Activated CD8-positive, alpha-beta memory T cell treated with anti-CD3 and anti-CD28 coated beads, Interleukin-2, amount 50 U/mL, for 1 hour (primary cell): Measurements from ENCODE around the gene OR10D3.
"Not testable (repeated sequence)": the region's sequence is repeated elsewhere in the genome, so short reads cannot be mapped to it uniquely, and the experiment has no call there.

ENCODE experiments used
- DNase-seq: peaks from one replicate; pipeline ENCODE4 v3.0.0-alpha.2; 2020; ENCODE audit errors: extremely low read depth

The OR10D3 gene

GRCh38 chr11:124183068-124183467 is at the start of gene OR10D3:
Gene OR10D3, plus strand, starts transcription at chr11:124183345. Its CDS starts 1,925 bp downstream, at chr11:124185270.
- DNase-seq, result no peak

- DNase-seq, result no peak
Observed at GRCh38 chr11:124143034-124143433, 40.1 kb upstream of the OR10D3 start.

- no peak for DNase-seq
Observed at GRCh38 chr11:124147951-124148350, 35.2 kb upstream of the OR10D3 start.

GRCh38 chr11:124150684-124151083 is 32.5 kb upstream of the OR10D3 start:
- DNase-seq, result no peak

GRCh38 chr11:124152770-124153407 is 30.3 kb upstream of the OR10D3 start:
- no peak for DNase-seq

GRCh38 chr11:124153821-124154220 is 29.3 kb upstream of the OR10D3 start:
- DNase-seq, result no peak

GRCh38 chr11:124159481-124159880 is 23.7 kb upstream of the OR10D3 start:
- DNase-seq, result no peak

GRCh38 chr11:124160986-124161385 is 22.2 kb upstream of the OR10D3 start:
- no peak for DNase-seq

GRCh38 chr11:124167826-124168231 is 15.3 kb upstream of the OR10D3 start:
- no peak for DNase-seq

- DNase-seq, result no peak
Observed at GRCh38 chr11:124168796-124169195, 14.3 kb upstream of the OR10D3 start.

GRCh38 chr11:124170315-124170714 is 12.8 kb upstream of the OR10D3 start:
- DNase-seq, result not testable (repeated sequence)

GRCh38 chr11:124170801-124171586 is 12.2 kb upstream of the OR10D3 start:
- no peak for DNase-seq

GRCh38 chr11:124172101-124172500 is 11.0 kb upstream of the OR10D3 start:
- no peak for DNase-seq

GRCh38 chr11:124172599-124172998 is 10.5 kb upstream of the OR10D3 start:
- no peak for DNase-seq

- no peak for DNase-seq
Observed at GRCh38 chr11:124174001-124174583, 9.1 kb upstream of the OR10D3 start.

- no peak for DNase-seq
Observed at GRCh38 chr11:124176925-124177715, 6.0 kb upstream of the OR10D3 start.

- no peak for DNase-seq
Observed at GRCh38 chr11:124179310-124179709, 3.8 kb upstream of the OR10D3 start.

- DNase-seq, result no peak
Observed at GRCh38 chr11:124190298-124191139, 7.4 kb downstream of the OR10D3 start.

- no peak for DNase-seq
Observed at GRCh38 chr11:124193221-124194010, 10.3 kb downstream of the OR10D3 start.
